ENCODE measurements around the gene UTS2R.
"Not testable (repeated sequence)": the region's sequence is repeated elsewhere in the genome, so short reads cannot be mapped to it uniquely, and the experiment has no call there.

The UTS2R gene

DNA sequence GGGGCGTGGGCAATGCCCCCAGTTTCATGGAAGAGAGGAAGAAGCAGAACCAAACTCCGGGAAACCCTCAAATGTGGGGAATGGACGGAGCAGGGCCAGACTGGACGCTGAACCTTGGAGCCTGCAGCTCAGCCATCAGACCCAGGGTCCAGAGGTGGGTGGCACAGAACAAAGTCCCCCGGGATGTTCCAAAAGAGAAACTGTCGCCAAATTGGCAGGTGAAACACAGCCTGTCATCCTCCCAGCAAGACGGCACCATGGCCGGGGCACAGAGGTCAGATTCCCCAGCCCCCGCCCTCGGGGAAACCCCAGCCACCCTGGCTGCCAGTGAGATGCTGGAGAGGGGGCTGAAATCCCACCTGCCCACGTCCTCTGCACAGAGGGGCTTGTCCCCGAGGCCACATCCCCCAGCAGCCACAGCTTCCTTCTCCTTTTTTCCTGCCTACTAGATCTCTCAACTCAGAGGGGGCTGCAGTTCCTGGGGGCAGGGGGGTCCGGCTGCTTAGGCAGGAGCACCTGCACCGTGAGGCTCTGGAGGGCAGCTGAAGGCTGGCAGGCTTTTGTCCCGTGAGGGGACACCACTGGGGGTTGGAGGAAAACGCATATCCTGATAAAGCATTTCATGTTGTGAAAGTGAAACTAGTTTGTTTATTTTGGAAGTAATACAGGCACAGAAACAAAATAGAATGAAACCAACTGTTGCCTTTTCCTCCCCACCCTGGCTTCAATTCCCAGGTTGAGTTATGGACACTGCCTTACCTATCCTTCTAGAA, 36.8 kb upstream of the UTS2R start:
- DNase-seq: peak in 1 of 2 donors; percentile 32

DNA sequence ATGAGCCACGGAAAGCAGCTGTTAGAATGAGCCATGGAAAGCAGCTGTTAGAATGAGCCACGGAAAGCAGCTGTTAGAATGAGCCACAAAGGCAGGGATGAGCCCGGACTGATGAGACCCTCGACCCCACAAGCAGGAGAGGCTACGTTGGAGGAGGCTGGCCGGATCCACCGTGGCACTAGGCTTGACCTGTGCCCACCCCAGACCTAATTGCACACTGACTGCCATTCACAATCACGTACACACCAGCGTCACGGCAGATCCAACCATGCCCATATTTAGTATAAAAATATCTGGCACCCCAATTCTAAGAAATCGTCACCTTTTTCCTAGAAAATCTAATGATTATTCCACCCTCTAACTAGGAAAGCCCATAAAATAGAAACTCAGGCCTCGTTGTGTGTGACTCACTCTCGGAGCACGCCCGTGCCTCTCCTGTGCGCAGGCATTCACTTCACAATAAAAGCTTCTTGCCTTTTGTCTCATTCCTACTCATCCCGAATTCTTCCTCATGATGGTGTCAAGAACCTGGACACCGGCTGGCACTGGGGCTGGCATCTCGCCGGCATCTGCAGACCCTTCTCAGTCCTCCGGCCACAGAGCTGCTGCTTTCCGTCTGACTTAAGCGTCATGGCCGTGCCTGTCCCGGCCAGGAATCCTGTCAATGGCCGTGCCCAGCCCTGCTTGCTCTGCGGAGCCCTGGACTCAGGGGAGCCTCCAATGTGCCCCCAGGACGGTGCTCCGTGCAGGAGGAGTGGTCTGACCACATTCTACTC, 32.5 kb upstream of the UTS2R start:
- no peak for DNase-seq

DNA sequence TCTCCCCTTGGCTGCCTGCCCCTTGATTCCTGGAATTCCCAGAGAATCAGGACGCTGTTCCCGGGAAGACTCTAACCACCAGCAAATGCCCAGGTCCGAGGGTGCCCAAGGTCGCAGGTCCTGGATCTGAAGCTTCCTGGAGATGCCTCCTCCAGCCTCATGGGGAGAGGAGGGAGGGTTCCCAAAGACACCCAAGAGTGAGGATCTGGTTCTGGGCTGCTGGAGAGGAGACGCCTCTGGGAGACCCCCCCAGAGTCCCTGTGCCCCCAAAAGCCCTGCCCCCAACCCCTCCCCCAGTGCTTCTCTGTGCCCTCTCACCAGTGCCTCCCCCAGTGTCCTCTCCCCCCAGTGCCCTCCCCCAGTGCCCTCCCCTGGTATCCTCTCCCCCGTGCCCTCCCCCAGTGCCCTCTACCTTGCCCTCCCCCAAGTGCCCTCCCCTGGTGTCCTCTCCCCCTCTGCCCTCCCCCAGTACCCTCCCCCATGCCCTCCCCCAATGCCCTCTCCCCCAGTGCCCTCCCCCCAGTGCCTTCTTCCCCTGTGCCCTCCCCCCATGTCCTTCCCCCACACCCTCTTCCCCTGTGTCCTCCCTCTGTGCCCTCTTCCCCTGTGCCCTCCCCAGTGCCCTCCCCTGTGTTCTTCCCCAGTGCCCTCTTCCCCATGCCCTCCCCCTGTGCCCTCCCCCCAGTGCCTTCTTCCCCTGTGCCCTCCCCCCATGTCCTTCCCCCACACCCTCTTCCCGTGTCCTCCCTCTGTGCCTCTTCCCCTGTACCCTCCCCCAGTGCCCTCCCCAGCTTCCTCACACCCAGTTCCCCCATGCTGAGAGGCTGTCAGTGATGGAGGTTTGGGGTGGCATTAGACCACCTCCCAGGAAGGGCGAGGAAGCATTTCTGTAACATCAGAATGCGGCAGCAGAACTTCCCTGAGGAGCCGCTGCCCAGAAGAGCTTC, 31.7 kb upstream of the UTS2R start:
- no peak for DNase-seq

DNA sequence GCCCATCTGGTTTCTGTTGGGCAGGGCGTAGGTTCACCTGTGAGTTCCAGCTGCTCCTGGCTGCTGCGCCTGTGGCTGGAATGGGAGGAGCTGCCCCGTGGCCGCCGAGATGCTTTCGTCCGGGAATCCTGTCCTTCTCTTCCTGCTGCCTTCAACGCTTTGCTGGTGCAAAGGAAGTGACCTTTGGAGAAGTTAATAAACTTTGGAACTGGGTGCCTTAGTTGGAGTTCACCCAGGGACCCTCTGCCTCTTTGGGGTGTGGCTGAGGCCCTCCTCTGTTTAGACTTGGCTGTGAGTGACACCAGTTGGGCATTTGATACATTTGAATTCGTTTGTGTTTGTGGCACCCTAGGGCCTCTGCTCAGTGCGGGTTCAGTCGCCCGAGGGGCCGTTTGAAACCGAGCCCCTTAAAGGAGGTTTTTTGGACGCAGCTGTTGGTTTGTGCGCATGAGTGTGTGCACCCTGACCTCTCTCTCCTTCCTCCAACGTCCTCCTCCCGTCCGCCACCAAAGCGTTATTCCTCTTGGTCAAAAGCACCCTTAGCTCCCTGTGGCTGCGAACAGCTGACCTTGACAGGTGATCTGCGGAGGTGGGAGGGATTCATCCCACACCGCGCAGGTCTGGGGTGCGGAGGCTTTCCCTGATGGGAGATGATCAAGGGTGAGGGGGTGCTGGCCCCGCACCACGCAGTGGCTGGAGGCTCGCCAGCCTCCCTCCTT, 29.0 kb upstream of the UTS2R start:
- DNase-seq: no peak

DNA sequence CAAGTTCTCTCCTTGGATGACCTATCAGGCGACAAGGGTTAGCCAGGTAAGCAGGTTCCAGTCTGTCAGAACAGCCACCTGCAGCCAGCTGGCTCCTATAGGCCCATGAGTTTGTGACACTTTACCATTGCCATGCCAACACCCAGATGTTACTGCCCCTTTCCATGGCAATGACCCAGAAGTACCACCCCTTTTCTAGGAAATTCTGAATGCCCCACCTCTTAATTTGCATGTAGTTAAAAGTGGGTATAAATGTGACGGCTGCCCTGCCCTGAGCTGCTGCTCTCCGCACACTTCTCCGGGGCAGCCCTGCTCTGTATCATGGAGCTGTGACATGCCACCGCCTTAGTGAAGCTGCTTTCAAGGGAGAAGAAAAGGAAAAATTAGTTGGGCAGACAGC, 28.0 kb upstream of the UTS2R start:
- DNase-seq: no peak

DNA sequence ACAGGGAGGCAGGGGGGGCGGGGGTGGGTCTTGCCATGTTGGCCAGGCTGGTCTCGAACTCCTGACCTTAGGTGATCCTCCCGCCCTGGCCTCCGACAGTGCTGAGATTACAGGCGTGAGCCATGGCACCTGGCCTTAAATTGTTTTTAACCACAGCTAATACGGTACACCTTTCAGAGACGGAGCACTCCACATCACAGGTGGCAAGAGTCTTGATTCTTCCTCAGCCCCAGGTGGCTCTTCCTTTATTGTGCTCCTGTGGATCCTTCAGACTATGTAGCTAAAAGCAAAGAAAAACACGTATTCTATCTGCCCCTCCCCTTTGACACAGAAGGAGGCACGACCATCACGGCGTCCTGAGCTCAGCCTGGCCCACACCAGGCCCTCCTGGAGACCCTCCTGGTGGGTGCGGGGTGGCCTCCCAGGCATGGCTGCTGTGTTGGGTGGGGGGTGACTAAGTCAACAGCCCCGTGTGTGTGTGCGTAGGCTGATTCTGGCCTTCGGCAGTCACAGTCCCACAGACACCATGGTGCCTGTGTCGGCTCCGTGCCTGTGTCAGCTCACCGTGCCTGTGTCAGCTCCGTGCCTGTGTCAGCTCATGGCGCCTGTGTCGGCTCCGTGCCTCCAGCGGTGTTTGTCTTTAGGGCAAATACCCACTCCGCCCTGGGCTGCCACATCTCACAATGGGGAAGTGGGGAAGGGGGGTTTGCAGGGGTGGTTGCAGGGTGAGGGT, 27.2 kb upstream of the UTS2R start:
- no peak for DNase-seq

DNA sequence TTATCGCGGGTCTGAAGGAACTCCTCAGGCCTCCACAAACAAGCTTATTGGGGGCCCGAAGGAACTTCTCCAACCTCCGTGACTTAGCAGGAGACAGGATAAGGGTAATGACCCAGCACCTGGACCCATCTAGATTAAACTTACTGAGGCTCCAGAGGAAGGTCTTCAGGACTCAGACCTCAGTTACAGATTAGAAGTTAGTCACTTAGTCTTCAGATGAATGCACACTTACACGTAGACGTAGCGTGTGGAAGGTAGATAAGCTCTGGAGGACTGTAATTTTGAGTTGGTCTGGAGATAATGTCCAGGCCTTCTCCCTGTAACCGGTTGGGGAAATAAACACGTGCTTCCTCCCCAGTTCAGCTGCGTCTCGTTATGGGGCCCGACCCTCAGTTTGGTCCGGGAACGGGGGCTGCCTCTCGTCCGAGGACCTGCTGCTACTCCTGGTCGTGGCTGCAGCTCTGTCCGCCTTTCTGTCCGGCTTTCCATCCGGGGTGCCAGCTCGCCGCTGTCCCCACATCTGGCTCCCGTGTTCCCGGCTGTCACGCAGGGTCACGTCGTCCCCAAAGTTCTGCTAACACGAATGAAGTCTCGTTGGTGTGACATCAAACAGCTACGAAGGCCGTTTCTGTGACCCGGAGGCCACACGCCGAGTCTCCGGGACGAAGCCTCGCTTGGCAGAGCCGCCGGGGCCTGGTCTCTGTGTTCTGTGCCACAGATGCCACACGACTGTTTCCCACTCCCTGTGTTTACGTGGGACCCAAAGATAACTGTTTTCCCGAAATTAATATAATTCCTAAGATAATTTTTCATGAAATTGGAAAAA, 26.2 kb upstream of the UTS2R start:
- no peak for DNase-seq

DNA sequence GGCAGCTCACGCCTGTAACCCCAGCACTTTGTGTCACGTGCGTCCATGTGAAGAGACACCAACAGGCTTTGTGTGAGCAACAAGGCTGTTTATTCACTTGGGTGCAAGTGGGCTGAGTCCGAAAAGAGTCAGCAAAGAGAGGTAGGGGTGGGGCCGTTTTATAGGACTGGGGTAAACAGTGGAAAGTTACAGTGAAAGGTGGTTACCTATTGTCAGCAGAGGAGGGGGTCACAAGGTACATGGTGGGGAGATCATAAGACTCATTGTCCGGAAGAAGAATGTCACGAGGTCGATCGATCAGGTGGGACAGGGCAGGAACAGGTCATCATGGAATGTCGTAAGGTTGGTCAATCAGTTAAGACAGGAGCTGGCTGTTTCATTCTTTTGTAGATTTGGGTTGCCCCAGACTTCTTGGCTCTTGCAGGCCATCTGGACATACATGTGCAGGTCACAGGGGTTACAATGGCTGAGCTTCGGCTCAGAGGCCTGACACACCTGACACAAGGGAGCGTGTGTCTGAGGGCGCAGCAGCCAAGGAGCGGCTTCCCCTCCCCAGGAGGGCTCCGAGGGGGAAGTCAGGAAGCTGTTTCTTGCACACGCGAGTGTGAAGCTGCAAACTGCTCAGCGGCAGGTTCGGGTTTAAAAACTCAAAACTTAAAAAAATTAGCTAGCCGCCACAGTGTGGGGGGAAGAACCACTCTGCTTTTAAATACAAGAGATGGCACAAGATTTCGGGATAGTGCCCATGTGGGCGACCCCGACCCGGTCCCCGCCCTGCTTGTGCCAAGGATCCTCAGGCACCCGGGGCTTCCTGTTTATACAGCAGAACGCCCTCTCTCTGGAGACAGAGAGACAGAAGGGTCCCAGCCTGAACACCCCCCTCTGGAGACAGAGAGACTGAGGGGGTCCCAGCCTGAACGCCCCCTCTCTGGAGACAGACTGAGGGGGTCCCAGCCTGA, 24.9 kb upstream of the UTS2R start:
- DNase-seq: no peak

DNA sequence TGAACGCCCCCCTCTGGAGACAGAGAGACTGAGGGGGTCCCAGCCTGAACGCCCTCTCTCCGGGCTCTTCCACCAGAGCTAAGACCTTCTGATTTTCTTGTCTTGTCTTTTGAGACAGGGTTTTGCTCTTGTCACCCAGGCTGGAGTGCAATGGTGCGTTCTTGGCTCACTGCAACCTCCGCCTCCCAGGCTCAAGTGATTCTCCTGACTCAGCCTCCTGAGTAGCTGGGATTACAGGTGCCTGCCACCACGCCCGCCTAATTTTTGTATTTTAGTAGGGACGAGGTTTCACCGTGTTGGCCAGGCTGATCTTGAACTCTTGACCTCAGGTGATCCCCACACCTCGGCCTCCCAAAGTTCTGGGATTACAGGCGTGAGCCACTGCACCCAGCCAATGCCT, 23.6 kb upstream of the UTS2R start:
- DNase-seq: not testable (repeated sequence)

DNA sequence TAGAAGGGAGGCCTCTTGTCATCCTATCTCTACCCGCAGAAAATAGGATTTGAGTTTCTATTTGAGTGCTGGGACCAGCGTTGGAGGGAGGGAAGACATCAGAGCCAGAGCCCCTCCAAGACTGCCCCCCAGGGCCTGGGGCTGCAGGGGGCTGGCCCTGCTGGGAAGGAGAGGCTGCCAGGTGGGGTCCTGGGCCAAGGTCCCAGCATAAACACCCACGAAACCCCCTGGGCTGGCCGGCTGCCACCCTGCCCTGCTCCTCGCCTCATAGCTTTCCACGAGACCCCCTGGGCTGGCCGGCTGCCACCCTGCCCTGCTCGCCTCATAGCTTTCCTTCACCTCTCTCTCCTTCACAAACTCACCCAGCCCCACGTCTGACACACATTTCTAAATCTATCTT, 23.1 kb upstream of the UTS2R start:
- no peak for DNase-seq

DNA sequence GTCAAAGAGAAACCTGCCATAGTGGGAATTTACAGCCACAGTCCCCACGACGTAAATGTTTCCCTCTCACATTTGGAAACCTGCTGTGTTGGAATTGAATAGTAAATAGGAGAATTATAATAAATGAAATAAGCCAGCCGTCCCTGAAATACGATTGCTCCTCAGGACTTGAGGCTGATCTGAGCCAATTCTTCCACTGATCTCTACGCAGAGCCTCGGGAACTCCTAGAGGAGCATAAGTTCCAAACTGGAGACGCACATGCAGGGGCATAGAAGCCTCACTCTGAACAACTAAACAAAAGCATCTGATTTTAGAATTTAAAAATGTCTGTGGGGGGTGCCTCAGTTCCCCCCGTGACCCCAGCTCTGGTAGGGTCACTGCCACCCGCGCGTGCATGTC, 22.7 kb upstream of the UTS2R start:
- DNase-seq: no peak

DNA sequence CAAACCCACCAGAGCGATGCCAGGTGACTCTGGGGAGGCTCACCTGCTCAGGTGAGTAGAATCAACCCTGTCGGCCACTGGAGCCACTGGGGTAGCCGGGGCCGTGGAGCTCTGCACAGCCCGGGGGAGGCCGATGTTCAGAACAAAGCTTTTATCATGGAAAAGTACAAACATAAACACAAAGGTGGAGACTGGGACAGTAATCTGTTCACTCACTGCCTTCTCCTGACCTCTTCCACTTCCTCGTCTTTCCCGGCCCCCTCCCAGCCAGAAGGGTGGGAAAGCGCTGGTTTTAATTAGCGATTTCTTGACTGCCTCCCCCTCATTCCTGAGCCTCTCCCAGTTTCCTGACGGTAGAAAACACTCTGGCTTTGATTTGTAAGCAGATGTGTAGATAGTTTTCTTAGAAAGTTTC, 22.3 kb upstream of the UTS2R start:
- no peak for DNase-seq

DNA sequence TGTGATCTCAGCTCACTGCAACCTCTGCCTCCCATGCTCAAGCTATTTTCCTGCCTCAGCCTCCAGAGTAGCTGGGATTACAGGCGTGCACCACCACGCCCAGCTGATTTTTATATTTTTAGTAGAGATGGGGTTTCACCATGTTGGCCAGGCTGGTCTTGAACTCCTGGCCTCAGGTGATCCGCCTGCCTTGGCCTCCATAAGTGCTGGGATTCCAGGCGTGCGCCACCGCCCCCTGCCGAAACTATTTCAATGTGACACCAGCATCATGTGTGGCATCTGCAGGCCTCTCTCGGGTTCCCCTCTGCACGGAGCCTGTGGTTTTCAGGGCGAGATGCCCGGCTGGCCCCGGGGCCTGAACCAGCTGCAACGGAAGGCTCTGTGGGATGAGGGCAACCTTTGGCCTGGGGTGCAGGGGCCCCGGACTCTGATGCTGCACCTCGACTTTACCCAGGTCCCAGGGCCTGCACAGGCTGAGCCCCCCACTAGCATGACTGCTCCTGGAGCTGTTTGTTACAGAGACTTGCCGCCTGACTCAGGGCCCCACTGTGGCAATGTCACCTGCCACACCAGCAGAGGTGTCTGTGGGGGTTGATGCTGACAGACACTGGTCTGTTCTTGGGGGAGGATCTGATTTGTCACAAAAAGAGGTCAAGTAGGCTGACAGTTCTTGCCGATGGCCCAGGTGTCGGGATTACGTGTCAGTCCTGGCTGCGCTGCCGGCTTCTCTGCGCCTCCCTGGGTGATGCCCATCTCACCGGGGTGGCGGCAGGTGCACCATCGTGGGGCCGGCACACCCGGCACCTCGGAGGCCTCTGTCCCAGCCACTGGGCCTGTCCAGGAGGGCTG, 21.2 kb upstream of the UTS2R start:
- DNase-seq: peak; percentile 33 to 36

DNA sequence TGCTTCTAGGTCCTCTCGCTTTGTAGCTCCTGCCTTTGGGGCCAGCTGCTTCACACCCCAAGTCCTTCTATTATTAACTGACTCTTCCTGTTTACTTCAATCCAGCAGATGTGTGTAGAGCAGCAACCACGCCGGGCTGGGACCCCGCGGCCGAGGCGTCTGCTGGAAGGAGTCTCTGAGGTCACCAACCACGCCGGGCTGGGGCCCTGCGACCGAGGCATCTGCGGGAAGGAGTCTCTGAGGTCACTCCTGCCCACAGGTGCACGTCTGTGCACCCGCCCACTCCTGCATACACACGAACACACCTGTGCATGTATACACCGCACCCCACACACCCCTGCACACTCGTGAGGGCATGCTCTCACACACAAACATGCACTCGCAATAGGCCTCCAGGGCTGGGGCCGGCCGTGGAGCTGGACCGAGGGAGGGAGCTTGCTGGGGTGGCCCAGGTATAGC, 20.3 kb upstream of the UTS2R start:
- DNase-seq: no peak

DNA sequence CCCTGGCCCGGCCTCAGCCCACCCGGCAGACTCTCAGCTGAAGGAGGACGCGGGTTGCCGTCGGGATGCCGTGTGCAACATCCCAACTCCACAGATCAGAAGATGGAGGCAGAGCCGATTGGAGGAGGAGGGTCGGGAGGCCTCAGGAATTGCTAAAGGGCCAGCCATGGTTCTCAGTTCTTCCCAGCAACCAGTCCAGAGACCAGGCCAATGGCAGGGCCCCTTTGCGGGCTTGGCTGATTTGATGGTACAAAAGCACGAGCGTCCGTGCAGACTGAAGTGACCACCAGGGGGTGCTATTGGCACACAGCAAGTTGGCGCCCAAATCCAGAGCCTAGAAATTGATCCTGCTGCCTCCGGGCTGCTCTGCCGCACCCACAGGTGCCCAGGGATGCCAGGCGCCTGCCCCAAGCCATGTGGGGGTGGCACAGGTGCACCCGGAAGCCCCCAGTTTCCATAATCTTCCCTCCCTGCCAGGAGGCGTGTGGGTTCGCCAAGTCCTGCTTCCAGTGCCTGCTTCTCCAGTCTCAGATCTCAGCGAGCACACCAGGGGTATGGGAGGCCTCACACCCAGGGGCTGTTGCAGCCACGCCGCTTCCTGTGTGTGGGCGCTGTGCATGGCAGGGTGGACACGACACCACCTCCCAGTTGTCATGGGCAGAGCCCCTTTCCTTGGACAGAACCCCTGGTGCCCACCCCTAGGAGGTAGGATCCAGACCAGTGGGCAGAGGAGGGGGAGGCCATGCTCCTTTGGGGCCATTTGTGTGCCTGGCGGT, 19.7 kb upstream of the UTS2R start:
- peak; percentile 84 for DNase-seq

DNA sequence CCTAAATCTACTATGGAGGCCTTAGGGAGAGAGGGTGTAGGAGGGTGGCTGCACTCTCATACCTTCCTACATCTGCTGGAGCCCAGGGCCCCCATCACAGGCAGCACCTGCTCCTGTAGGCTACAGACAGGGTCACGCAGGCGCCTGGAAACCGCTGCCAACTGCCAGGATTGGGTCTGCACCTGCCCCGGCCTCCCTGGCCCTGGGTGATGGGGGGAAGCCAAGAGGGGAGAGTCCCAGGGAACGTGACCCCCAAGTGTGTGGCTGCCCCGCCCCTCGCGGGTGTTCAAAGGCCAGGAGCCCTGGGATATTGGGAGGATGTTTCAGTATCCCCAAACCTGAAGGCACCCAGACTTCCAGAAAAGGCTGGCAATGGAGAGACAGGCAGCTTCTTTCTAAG, 18.1 kb upstream of the UTS2R start:
- no peak for DNase-seq

DNA sequence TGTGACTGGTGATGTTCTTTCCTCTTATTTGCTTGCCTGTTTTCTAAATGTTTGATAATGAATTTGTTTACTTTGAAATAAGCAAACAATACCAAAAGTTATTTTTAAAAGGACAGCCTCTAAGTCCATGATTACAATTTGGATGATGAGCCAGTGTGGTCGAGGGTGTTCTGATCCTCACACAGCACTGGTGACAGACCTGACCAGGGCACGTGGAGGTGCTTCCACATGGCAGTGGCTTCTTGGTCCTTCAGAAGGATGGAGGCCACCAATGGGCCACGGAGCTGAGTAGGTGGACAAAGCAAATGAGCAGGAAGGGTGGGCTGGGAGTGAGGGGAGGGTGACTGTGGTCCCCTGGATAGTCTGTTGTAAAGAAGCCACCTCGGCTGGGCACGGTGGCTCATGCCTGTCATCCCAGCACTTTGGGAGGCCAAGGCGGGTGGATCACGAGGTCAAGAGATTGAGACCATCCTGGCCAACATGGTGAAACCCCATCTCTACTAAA, 16.7 kb upstream of the UTS2R start:
- no peak for DNase-seq
